ENCODE data around the gene ATG7.

DNA sequence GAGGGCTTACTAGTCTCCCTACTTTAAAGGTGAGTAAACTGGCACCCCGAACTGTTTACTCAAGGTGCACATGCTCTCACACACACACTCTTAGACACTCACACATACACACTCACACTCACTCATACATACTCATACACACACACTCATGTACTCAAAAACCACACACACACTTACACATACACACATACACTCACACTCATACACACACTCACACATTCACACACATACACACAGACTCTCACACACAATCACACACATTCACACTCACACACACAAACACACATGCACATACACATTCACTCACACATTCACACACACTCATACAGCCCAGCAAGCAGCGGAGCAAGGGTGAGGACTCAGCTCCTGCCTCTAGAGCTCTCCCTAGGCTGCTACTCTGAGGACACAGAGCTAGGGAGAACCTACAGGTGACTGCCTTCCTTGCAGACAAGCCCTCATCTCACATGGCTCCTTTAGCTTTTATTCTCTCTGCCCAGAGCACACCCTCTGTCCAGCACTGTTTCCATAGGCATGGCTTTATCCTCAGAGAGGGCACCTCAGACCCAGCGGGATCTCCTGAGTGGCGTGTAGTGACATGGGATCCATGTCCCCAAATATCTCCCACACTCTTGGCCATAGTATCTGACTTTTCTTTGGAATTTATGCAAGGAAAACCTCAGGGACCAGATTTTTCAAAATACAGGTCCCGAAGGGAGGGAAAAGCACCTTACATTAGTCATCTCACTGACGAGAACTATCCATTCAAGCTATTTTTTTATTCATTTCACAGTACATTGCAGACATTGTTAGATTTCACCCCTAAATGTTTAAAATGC is 26.2 kb upstream of the ATG7 start:
- TF ChIP-seq CTCF (IDR thresholded peaks at IDR 0.05; ENCODE audit: borderline replicate concordance, extremely low read depth, low read length, poor library complexity, severe bottlenecking) = no peak
- TF ChIP-seq EZH2 (IDR thresholded peaks at IDR 0.05; ENCODE audit: borderline replicate concordance, low read depth, low read length, severe bottlenecking) = no peak
